IMR-90 (cell line): ENCODE measurements around the gene STT3A. TPM values are rescaled to one million over a fixed set of nuclear protein-coding genes. Genes with fewer than 3 reads are reported as not detected.

Experiments used
- ATAC-seq: fragments of 200-7000 bp; cut with Tn5 transposase; 2 replicates; pipeline ENCODE4 v1.9.1; 2020; ENCODE audit warnings: low read depth, mild to moderate bottlenecking, moderate library complexity
- Bru-seq: library from RNA; stranded (reverse); fragments of 400-500 nt; gene quantifications from one replicate; lab custom pipeline; 2021; lab: Mats Ljungman, UMichigan
- BruChase-seq, 2 experiments: library from RNA; stranded (reverse); fragments of 400-500 nt; gene quantifications; one replicate each; lab custom pipeline; 2021; lab: Mats Ljungman, UMichigan
- BruUV-seq: library from RNA; stranded (reverse); fragments of 400-500 nt; replicated peaks from 2 replicates; lab custom pipeline; 2021; lab: Mats Ljungman, UMichigan
- CTCF ChIA-PET: fragments of 300-600 bp; formaldehyde crosslinking; extraction: SDS; loops from one replicate; lab custom pipeline; 2021; ENCODE audit warnings: antibody characterized with exemption; lab: Yijun Ruan, JAX
- POLR2A ChIA-PET: fragments of 300-600 bp; sonication (Branson Sonifier 250); formaldehyde crosslinking; loops from one replicate; lab custom pipeline; 2022; ENCODE audit warnings: antibody characterized with exemption; ENCODE audit not compliant: unreplicated experiment; lab: Charles Lee
- DNase-seq: peaks from one replicate; pipeline ENCODE4 v3.0.0; 2013
- H2AFZ ChIP-seq: replicated peaks from 2 replicates; pipeline ENCODE3; 2013; ENCODE audit warnings: low read length, mild to moderate bottlenecking; ENCODE audit not compliant: poor library complexity
- H2AK5ac ChIP-seq: 2 replicates; pipeline ENCODE4 v1.6.1; 2013; ENCODE audit warnings: low read depth, low read length, inconsistent platforms
- H2AK9ac ChIP-seq: replicated peaks from 2 replicates; pipeline ENCODE3; 2013; ENCODE audit warnings: mild to moderate bottlenecking, low read depth, low read length, moderate library complexity; ENCODE audit not compliant: poor library complexity
- H2BK120ac ChIP-seq: 2 replicates; pipeline ENCODE4 v1.6.1; 2013; ENCODE audit warnings: low read depth, low read length, inconsistent platforms
- H2BK15ac ChIP-seq: 3 replicates; pipeline ENCODE4 v1.6.1; 2013; ENCODE audit warnings: low read depth, low read length, inconsistent platforms
- H2BK20ac ChIP-seq: 2 replicates; pipeline ENCODE4 v1.6.1; 2013; ENCODE audit warnings: low read depth, mild to moderate bottlenecking, inconsistent platforms, low read length, moderate library complexity
- H2BK5ac ChIP-seq: 2 replicates; pipeline ENCODE4 v1.6.1; 2013; ENCODE audit warnings: mild to moderate bottlenecking, low read depth, low read length, inconsistent platforms; ENCODE audit not compliant: poor library complexity, severe bottlenecking
- H3K14ac ChIP-seq: replicated peaks from 2 replicates; pipeline ENCODE4 v1.6.1; 2013; ENCODE audit warnings: low read depth, low read length, inconsistent platforms
- H3K18ac ChIP-seq: 2 replicates; pipeline ENCODE4 v1.6.1; 2013; ENCODE audit warnings: low read depth, low read length, control low read depth
- H3K23ac ChIP-seq: 2 replicates; pipeline ENCODE4 v1.6.1; 2013; ENCODE audit warnings: low read depth, low read length, inconsistent platforms
- H3K27ac ChIP-seq: 2 replicates; pipeline ENCODE4 v1.5.1; 2013; ENCODE audit warnings: mild to moderate bottlenecking, control low read depth, low read length; ENCODE audit not compliant: insufficient read depth
- H3K27me3 ChIP-seq: 2 replicates; pipeline ENCODE4 v1.6.1; 2013; ENCODE audit warnings: low read length; ENCODE audit not compliant: control insufficient read depth, insufficient read depth
- H3K36me3 ChIP-seq: 2 replicates; pipeline ENCODE4 v1.6.1; 2013; ENCODE audit warnings: low read length, mixed read lengths; ENCODE audit not compliant: control insufficient read depth, insufficient read depth
- H3K4ac ChIP-seq: 2 replicates; pipeline ENCODE4 v1.6.1; 2013; ENCODE audit warnings: low read depth, low read length, inconsistent platforms
- H3K4me1 ChIP-seq: 2 replicates; pipeline ENCODE4 v1.6.1; 2013; ENCODE audit warnings: low read length, mixed read lengths; ENCODE audit not compliant: control insufficient read depth, insufficient read depth
- H3K4me2 ChIP-seq: 2 replicates; pipeline ENCODE4 v1.6.1; 2013; ENCODE audit warnings: low read depth, mild to moderate bottlenecking, control low read depth, low read length, moderate library complexity
- H3K4me3 ChIP-seq: 2 replicates; pipeline ENCODE4 v1.5.1; 2013; ENCODE audit warnings: low read depth, mild to moderate bottlenecking, control low read depth, low read length, moderate library complexity; ENCODE audit not compliant: insufficient read depth
- H3K56ac ChIP-seq: 2 replicates; pipeline ENCODE4 v1.6.1; 2013; ENCODE audit warnings: low read length, inconsistent platforms; ENCODE audit not compliant: insufficient read depth; ENCODE audit errors: extremely low read depth
- H3K79me1 ChIP-seq, 2 experiments: 2 replicates each; pipeline ENCODE4 v1.6.1; 2013; ENCODE audit warnings: low read length in 2 of 2, inconsistent platforms in 1 of 2, low read depth in 1 of 2
- H3K9ac ChIP-seq: 2 replicates; pipeline ENCODE4 v1.6.1; 2013; ENCODE audit warnings: low read depth, low read length, control low read depth
- H3K9me1 ChIP-seq: 2 replicates; pipeline ENCODE4 v1.6.1; 2013; ENCODE audit warnings: low read length, inconsistent platforms; ENCODE audit not compliant: insufficient read depth
- H3K9me3 ChIP-seq: 2 replicates; pipeline ENCODE4 v1.6.1; 2013; ENCODE audit warnings: low read length; ENCODE audit not compliant: control insufficient read depth, insufficient read depth
- H4K20me1 ChIP-seq: 2 replicates; pipeline ENCODE4 v1.6.1; 2013; ENCODE audit warnings: low read length, inconsistent platforms; ENCODE audit not compliant: insufficient read depth
- H4K5ac ChIP-seq: 2 replicates; pipeline ENCODE4 v1.6.1; 2013; ENCODE audit warnings: mild to moderate bottlenecking, low read depth, low read length, control low read depth
- H4K8ac ChIP-seq, 2 experiments: 2 replicates each; pipeline ENCODE4 v1.6.1; 2013; ENCODE audit warnings: low read depth in 2 of 2, low read length in 2 of 2, control low read depth in 1 of 2, inconsistent platforms in 1 of 2
- H4K91ac ChIP-seq: 2 replicates; pipeline ENCODE4 v1.6.1; 2013; ENCODE audit warnings: low read depth, low read length, inconsistent platforms; ENCODE audit not compliant: insufficient read depth
- BHLHE40 ChIP-seq: fragments of 150-350 bp; IDR thresholded peaks from 2 replicates; pipeline ENCODE4 v1.6.1; 2016; ENCODE audit warnings: mild to moderate bottlenecking, low read depth, low read length
- CEBPB ChIP-seq: IDR thresholded peaks from 2 replicates; pipeline ENCODE4 v1.6.1; 2012; ENCODE audit warnings: low read depth, low read length, improper control_type of control experiment
- CTCF ChIP-seq: conservative IDR thresholded peaks from 2 replicates; pipeline ENCODE4 v1.5.1; 2012; ENCODE audit warnings: mild to moderate bottlenecking, low read depth, low read length, improper control_type of control experiment
- FOS ChIP-seq: fragments of 150-350 bp; IDR thresholded peaks from 2 replicates; pipeline ENCODE4 v1.6.1; 2016; ENCODE audit warnings: low read depth, low read length
- MAFK ChIP-seq: IDR thresholded peaks from 2 replicates; pipeline ENCODE4 v1.6.1; 2012; ENCODE audit warnings: low read depth, low read length, improper control_type of control experiment
- MAZ ChIP-seq: IDR thresholded peaks from 2 replicates; pipeline ENCODE4 v1.6.1; 2012; ENCODE audit warnings: low read depth, mild to moderate bottlenecking, low read length, improper control_type of control experiment, moderate library complexity, borderline replicate concordance
- NFE2L2 ChIP-seq: fragments of 150-350 bp; IDR thresholded peaks from 2 replicates; pipeline ENCODE4 v1.6.1; 2016; ENCODE audit warnings: low read depth, mild to moderate bottlenecking, low read length
- POLR2A ChIP-seq: IDR thresholded peaks from 2 replicates; pipeline ENCODE4 v1.6.1; 2012; ENCODE audit warnings: mild to moderate bottlenecking, low read depth, low read length
- WGBS, 2 experiments: methylation state at CpG; one replicate each; pipeline versions ENCODE4 v1.1.5 to v1.1.7; 2013; ENCODE audit warnings: missing lambda C conversion rate in 2 of 2; ENCODE audit not compliant: insufficient read length in 1 of 2; ENCODE audit errors: extremely low coverage in 2 of 2; 5-methylcytosine and 5-hydroxymethylcytosine counted together
- dilution Hi-C: fragments of 300-500 bp; cut with HindIII; formaldehyde crosslinking; loops from one replicate; pipeline ENCODE4 v1.14.3; 2018; ENCODE audit warnings: low sequenced_read_pairs; ENCODE audit not compliant: unreplicated experiment
- in situ Hi-C: fragments of 300-500 bp; cut with MboI; formaldehyde crosslinking; loops from 3 replicates; pipeline ENCODE4 v1.14.3; 2019; ENCODE audit warnings: low sequenced_read_pairs, inconsistent platforms, mixed read lengths
- intact Hi-C: fragments of 100-400 bp; cut with micrococcal nuclease; formaldehyde crosslinking; loops from 2 replicates; pipeline ENCODE4 v1.10.0; 2022
- long read RNA-seq: library from polyadenylated mRNA; unstranded; transcript quantifications from one replicate; pipeline ENCODE4 v2.0.0, GENCODE V29; 2021; ENCODE audit not compliant: unreplicated experiment
- polyA plus RNA-seq, 3 experiments: library from polyadenylated mRNA; depleted of rRNA; stranded (reverse); fragments of >200 nt; gene quantifications; 2 replicates each; pipeline ENCODE4 v1.2.3, GENCODE V29; 2012; ENCODE audit warnings: low replicate concordance in 1 of 3
- total RNA-seq: library from RNA; depleted of rRNA; stranded (reverse); fragments of >200 nt; gene quantifications from 2 replicates; pipeline ENCODE4 v1.2.3, GENCODE V29; 2012; rRNA removed
- TF ChIP-seq, protein P1 (sequence below): fragments of 150-350 bp; IDR thresholded peaks from 2 replicates; pipeline ENCODE4 v1.6.1; 2016; ENCODE audit warnings: low read depth, mild to moderate bottlenecking, low read length, moderate library complexity, borderline replicate concordance
- TF ChIP-seq, protein P2 (sequence below): fragments of 150-350 bp; IDR thresholded peaks from 2 replicates; pipeline ENCODE4 v1.6.1; 2017; ENCODE audit warnings: mild to moderate bottlenecking, antibody characterized with exemption, low read length, low read depth

The STT3A gene
- total RNA-seq (346 and 387 TPM in 2 replicates), polyA plus RNA-seq (2012; rRNA removed) (180 and 184 TPM in 2 replicates), Bru-seq, nascent RNA (percentile 83 among the genes with signal in this experiment), BruChase-seq, experiment 1, labeled RNA remaining after a 6-hour chase (percentile 92 among the genes with signal in this experiment), BruChase-seq, experiment 2, labeled RNA remaining after a 2-hour chase (percentile 84 among the genes with signal in this experiment)
- 112 and 179 TPM in 2 replicates for polyA plus RNA-seq (2012; cell fraction: cytosol; rRNA removed)
- 25.4 and 108 TPM in 2 replicates for polyA plus RNA-seq (2012; cell fraction: nucleus; rRNA removed; ENCODE audit: low replicate concordance)
- long read RNA-seq, full-length matches to known transcripts = 187 of 287 reads
- long read RNA-seq, partial matches to known transcripts = 88 of 287 reads
- long read RNA-seq, other reads (novel, unspliced or antisense) = 12 of 287 reads

DNA sequence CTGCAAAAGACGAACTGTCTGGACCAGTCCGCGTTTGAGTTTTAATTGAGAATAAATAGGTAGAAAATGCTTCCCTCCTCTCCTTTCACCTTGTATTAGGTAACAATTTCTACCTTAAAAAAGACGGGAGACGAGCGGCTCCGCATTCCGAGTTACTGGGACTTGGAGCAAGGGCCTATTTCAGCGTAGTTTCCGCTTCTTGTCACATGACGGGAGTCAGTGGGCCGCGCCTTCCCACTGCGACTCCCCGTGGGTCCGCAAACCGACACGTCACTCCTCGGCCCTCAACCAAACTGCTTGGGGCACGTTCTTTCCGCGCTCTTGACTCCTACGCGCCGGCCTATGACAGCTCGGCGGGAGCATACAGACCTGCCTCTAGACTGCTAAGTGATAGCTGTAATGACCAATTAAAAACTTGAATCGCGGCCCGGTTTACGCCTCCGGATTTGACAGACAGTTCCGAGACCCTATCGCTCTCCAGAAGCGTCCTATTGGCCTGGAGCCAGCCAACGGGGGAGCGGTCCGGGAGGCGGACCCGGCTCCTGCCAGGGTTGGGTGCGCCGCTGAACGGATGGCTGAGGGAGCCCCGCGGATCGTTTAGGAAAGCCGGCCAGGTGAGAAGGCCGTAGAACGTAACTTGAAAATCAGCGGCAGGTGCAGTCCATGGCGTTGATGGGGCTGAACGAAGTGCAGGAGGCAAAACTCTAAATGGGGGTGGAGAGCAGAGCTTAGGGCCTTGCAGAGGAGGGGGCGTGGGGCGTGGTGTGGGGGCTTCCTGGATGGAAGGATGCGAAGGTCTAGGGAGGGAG lies at the start of gene STT3A:
STT3A (plus strand) TSS at position 548 of the 809 bp plus-strand sequence. CDS start 3,064 bp downstream, outside the sequence.
- in situ Hi-C loops = loop anchor here (25.0 kb wide), 1 partner anchor 955 kb away; no protein-coding TSS in a partner anchor
- Histone ChIP-seq H3K36me3 (peaks cover 1% of the 10 kb centered on the region; the same call in 1 of the 2 replicates), H2AFZ (peak within 1 kb of the TSS; percentile 94), H2BK120ac (peak within 1 kb of the TSS; percentile 63), H3K23ac (peak within 1 kb of the TSS; percentile 96), H3K14ac (peak within 1 kb of the TSS; percentile 95), H2AK9ac (peak within 1 kb of the TSS; percentile 99), H3K4me3 (peak within 1 kb of the TSS; percentile 76), H4K5ac (peak within 1 kb of the TSS; percentile 78), H4K20me1 (peaks cover 6% of the 10 kb centered on the region; the same call in 1 of the 2 replicates), H2AK5ac (peak within 1 kb of the TSS; percentile 94), H3K4me2 (peak within 1 kb of the TSS; percentile 99), H3K18ac (peak within 1 kb of the TSS; percentile 77), H3K27me3 (no peaks in the 10 kb centered on the region), H2BK20ac (no peak within 1 kb of the TSS), H3K27ac (peak within 1 kb of the TSS; percentile 93), H4K91ac (peak within 1 kb of the TSS; percentile 93), H3K4ac (peak within 1 kb of the TSS; percentile 96), H3K9ac (peak within 1 kb of the TSS; percentile 92), H3K79me1 (peaks cover 0 to 34% of the 10 kb centered on the region in 2 experiments; a peak in 3 of 4 replicates), H3K9me1 (peaks cover 1% of the 10 kb centered on the region; the same call in 1 of the 2 replicates), H3K56ac (peak within 1 kb of the TSS; percentile 89), H3K9me3 (no peaks in the 10 kb centered on the region), H3K4me1 (0 out of 2 replicates have a peak, but pooled peaks cover 2% of the 10 kb centered on the region), H2BK5ac (peak within 1 kb of the TSS; percentile 79), H2BK15ac (no peak within 1 kb of the TSS; the same call in 2 of the 3 replicates), H4K8ac (peak within 1 kb of the TSS; percentile 94 to 97)
- BruUV-seq = no TSS peak
- dilution Hi-C loops = no loop called here
- ChIA-PET POLR2A (interaction anchor here (0.5 to 0.6 kb wide), 3 partner anchors 23 to 1297 kb away, joined by 3 to 7 read pairs (median 3); partner anchors contain the start of gene EI24), CTCF (no interaction called here)
- ATAC-seq (peak; percentile 95), DNase-seq (peak; percentile 100)
- intact Hi-C loops = loop anchor here (1.0 kb wide), 1 partner anchor 97 kb away; no protein-coding TSS in a partner anchor
- TF ChIP-seq POLR2A (peak; percentile 89), MAFK (no peak), FOS (peak; percentile 42; the same call in 1 of the 2 replicates), NFE2L2 (no peak), CEBPB (0 out of 2 replicates have a peak, but pooled peaks have one; percentile 1), MAZ (peak; percentile 57; the same call in 1 of the 2 replicates), BHLHE40 (peak; percentile 96), CTCF (no peak)
- TF ChIP-seq, protein P1, sequence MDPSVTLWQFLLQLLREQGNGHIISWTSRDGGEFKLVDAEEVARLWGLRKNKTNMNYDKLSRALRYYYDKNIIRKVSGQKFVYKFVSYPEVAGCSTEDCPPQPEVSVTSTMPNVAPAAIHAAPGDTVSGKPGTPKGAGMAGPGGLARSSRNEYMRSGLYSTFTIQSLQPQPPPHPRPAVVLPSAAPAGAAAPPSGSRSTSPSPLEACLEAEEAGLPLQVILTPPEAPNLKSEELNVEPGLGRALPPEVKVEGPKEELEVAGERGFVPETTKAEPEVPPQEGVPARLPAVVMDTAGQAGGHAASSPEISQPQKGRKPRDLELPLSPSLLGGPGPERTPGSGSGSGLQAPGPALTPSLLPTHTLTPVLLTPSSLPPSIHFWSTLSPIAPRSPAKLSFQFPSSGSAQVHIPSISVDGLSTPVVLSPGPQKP = no peak
- TF ChIP-seq, protein P2, sequence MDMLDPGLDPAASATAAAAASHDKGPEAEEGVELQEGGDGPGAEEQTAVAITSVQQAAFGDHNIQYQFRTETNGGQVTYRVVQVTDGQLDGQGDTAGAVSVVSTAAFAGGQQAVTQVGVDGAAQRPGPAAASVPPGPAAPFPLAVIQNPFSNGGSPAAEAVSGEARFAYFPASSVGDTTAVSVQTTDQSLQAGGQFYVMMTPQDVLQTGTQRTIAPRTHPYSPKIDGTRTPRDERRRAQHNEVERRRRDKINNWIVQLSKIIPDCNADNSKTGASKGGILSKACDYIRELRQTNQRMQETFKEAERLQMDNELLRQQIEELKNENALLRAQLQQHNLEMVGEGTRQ = peak; percentile 95
- 0% methylated on average over 23 of the region's 55 CpGs; no CpG with 5 or more reads in 1 of the 2 experiments for WGBS, 2 experiments
